Middle frontal gyrus (tissue), 1 donor: ENCODE results near the gene CNTLN.

Source experiments
- DNase-seq: peaks from one replicate; pipeline ENCODE4 v3.0.0-alpha.2; 2015; ENCODE audit warnings: low spot score; ENCODE audit errors: extremely low spot score

CNTLN gene, protein sequence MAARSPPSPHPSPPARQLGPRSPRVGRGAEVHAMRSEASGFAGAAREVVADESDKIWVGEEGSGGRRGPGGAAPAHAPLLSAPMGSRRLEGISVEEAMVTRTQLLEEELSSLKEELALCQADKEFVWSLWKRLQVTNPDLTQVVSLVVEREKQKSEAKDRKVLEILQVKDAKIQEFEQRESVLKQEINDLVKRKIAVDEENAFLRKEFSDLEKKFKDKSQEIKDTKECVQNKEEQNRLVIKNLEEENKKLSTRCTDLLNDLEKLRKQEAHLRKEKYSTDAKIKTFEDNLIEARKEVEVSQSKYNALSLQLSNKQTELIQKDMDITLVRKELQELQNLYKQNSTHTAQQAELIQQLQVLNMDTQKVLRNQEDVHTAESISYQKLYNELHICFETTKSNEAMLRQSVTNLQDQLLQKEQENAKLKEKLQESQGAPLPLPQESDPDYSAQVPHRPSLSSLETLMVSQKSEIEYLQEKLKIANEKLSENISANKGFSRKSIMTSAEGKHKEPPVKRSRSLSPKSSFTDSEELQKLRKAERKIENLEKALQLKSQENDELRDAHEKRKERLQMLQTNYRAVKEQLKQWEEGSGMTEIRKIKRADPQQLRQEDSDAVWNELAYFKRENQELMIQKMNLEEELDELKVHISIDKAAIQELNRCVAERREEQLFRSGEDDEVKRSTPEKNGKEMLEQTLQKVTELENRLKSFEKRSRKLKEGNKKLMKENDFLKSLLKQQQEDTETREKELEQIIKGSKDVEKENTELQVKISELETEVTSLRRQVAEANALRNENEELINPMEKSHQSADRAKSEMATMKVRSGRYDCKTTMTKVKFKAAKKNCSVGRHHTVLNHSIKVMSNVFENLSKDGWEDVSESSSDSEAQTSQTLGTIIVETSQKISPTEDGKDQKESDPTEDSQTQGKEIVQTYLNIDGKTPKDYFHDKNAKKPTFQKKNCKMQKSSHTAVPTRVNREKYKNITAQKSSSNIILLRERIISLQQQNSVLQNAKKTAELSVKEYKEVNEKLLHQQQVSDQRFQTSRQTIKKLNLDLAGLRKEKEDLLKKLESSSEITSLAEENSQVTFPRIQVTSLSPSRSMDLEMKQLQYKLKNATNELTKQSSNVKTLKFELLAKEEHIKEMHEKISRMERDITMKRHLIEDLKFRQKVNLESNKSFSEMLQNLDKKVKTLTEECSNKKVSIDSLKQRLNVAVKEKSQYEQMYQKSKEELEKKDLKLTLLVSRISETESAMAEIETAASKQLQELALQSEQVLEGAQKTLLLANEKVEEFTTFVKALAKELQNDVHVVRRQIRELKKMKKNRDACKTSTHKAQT (N-terminal part only)

DNA sequence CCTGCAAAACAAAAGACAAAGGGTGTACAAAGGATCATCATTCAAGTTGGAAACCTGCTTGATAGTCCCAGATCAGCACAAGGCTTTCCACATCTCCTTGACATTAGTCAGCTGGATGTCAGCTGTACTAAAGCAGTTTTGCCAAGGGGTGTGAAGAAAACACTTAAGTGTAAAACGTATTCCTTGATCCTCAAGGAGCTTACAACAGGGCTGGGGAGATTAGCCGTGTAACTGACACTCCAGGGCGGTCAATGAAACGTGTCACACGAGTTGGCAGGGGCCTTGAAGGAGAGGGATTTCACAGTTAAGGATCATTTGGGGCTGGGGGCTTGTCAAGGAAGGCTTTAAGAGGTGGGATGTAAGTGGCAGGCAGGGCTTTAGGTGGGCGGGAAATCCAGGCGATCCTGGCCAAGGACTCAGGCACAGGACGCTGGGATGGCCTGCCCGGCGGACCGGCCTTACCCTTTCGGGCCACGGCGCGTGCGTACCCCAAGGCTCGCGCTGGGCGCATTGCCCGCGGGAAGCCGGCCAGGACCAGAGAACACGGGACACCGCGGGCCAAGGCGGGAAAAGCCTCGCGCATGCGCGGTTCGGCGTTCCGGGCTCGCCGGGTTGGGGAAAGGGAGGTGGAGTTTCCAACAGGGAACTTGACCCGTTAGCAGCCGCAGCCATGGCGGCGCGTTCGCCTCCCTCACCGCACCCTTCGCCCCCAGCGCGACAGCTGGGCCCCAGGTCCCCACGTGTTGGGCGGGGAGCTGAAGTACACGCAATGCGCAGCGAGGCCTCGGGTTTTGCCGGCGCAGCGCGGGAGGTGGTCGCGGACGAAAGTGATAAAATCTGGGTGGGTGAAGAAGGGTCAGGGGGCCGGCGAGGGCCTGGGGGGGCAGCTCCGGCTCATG is at the start of gene CNTLN:
CNTLN (plus strand) TSS at position 645 of the 899 bp plus-strand sequence; CDS start at position 671, 26 bp downstream.
- DNase-seq, result peak; percentile 79

DNA sequence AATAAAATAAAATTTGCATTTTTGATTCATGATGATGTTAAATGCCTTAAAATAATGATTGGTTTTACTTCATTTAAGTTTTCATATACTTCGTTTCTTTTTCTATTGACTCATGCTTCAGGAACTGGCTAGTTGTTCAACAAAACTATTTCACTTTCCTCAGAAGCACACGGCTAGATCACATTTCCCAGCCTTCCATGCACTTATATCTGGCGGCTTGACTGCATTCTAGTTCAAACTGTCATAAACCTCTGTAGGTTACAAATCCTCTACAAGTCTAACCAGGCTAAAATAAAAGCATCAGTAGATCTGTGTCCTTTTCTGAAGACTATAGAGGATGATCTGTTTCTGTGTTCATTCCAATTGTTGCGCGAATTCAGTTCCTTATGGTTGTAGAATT is 46.3 kb upstream of the CNTLN start:
- DNase-seq, result no peak

DNA sequence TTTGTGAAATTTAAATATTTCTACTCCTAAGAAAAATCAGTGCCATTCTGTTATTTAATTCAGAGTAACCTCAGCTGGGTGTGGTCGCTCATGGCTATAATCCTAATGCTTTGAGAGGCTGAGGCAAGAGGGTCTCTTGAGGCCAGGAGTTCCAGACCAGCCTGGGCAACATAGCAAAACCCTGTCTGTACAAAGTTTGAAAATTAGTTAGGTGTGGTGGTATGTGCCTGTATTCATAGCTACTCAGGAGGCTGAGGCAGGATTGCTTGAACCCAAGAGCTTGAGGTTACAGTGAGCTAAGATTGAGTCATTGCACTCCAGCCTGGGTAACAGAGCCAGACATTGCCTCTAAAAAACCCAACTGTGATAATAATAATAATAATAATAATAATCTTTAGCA is 44.8 kb upstream of the CNTLN start:
- no peak for DNase-seq

DNA sequence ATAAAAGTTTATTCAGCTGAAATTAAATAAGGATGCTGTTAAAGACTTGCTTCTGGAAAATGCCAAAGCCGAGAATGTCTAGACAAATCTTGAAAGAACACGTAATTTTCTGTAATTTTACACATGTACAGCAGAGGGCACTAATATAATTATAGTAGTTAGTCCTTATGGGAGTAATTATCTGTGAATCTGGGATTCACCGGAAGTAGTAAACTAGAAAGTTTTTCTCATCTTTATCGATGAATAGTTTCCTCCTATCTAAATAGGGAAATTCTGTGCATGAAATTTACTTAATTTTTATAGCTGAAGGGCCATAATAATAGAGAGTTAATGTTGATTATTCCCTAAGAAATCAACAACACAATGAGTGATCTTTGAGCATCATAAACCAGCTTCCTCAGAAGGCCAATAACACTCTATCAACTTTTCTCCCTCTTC is 18.4 kb upstream of the CNTLN start:
- no peak for DNase-seq

DNA sequence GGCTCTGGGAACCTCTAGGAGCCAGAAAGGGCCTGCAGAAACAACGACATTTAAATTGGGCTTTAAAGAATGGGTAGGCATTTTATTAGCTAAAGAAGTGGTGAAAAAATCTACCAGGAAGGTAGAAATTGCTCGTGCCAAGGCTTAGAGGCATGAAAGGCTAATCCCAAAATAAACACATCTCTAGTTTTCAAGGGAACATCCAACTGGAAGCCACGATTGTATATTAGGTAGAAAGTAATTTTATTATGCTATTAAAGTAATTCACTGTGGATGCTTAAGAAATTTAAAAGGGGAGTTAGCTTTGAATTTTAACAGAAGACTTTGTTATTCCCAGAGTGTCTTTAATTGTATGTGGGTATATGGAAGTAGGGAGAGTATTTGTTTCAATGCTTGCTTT is 17.5 kb upstream of the CNTLN start:
- no peak for DNase-seq

DNA sequence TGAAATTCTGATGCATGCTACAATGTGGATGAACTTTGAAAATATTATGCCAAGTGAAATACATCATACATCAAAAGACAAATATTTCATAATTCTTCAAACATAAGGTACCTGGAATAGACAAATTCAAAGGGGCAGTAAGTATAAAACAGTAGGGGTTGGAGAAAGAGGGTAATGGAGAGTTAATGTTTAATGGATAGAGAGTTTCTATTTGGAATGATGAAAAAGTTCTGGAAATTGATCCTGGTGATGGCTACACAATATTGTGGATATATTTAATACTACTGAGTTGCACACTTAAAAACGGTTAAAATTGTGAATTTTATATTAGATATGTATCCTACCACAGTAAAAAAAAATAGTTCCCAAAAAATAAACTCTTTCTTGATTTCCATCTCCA is 14.6 kb upstream of the CNTLN start:
- no peak for DNase-seq

DNA sequence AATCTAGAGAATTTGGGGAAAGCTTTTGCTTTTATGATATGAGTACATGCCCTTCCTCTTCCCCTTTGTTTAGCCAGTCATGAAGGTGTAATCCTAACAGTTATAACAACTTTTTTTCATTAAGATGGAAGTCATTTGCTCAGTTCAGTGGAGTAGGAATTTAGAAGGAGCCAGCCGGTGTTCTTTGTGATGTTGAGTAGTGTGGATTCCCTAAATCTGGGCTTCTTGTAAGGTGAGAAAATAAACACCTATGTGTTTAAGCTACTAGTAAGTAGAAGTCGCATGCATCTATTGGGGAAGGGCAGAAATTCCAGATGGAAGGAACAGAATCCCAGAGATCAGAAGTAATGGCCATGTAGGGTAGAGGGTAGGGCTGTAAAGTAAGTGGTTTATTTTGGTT is 13.6 kb upstream of the CNTLN start:
- DNase-seq, result no peak

DNA sequence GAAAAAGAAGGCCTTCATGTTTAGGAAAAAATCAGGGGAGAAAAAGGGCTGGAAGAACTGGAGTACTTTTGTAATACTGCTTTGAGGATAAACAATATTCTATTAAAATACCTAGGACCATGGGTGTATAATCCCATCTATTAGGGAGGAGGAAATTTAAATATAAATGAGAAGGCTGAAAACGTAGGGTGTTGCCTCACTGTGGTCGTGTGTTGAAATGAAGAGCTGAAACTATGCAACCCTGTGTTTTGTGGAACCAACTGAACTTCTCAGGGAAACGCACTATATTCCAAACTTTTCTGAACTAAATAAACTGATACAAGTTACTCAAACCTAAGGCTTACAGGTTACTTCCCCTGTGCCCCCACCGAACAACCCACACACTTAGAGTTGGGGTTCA is 4.5 kb upstream of the CNTLN start:
- DNase-seq, result no peak

DNA sequence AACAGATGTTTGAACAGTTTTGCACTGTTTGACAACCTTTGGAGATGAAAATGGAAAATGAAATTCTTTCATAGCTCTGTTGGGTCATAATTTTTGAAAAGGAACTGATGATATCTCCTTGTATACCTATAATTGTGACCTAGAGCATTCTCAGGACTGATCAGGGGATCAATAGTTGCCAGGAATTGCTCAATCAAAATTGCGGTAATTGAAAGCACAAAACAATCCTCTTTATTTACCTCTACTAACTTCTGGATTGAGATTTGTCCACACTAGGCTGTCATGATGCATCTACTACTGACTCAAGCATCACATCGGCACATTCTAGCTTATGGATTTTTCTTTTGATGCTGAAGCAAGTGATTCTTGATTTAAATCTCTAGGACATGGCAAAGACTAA is 4.1 kb upstream of the CNTLN start:
- no peak for DNase-seq

DNA sequence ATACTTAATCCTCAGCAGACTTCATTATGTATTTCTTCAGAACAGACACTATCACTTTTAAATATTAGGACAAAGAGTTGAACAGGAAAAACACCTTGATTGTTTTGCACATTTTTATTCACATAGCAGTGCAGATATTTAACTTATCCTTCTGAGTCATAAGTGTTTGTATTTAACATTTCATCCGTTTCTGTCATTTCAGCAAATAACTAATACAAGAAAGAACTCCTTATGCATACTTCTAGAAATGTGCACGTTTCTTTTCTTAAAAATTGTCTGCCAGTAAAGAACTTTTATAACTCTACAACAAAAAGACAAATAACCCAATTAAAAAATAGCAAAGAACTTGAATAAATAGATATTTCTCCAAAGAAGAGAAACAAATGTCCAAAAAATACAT is 3.3 kb upstream of the CNTLN start:
- DNase-seq, result no peak

DNA sequence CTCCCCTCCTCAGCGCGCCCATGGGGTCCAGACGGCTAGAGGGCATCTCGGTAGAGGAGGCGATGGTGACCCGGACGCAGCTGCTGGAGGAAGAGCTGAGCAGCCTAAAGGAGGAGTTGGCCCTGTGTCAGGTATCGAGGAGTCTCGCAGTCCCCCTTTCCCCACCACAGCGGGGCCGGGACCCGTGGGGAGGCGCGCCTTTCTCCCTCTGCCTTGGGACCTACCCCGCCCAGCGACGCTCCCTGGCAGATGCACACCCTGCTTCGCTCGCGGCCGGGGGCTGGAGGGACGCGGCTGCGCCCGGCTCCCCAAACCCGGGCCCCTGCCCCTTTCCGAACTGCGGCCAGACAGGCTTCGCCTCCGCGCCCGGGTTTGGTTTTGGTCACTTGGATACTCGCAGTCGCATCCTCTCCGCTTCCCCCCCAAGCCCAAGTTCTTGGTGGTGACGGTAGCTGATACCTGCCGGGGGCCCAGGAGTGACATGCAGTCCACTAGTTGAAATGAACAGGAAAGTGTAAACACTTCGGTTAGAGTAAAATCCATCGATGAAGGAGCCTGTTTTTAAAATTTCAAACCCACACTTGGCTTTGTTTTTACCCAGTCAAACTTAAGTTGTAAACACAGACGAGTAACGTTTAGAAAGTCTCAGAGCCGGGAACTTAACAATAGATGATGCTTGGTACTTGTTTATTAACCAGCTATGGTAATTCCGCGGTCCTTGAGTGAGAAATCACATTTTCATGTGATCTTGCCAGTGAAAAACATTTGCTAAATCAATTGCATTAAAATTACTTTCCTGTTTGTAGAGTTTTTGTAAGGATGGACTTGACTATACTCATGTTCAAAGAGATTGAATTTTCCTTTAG is 688 bp downstream of the CNTLN start:
- DNase-seq, result no peak

DNA sequence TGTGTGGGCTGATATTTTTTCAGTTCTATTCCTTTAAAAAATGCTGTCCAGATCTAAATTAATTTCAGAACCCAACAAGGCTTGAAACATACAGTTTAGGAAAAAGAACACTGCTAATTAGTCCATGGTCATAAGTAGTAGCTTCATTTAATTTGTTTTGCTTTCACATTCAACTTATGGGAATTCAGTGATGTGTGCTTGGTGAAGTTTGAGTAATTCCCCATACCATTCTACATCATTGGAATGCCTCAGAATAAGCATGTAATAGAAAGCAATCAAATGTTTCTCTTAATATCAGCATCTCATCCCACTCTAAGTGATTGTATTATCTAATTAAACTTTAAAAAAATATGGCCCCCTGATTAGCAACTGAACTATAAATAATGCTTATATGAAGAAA is 2.7 kb downstream of the CNTLN start:
- DNase-seq, result no peak

DNA sequence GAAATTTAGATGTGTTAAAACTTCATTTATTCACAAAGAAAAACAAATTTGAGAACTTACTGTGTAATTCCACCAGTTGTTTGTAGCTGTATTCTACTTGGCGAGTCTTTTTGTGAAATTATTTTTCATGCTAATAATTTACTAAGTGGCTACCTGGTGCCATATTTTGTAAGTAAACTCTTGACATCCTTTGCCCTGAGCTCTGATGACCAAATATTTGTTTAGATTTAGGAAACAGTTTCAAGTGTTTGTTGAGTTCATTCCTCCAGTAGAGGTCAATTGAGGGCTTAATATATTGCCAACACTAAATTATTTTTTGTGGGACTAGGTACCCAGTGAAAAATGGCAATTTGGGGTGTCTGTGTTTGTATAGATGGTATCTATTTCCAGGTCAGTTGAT is 3.7 kb downstream of the CNTLN start:
- DNase-seq, result no peak

DNA sequence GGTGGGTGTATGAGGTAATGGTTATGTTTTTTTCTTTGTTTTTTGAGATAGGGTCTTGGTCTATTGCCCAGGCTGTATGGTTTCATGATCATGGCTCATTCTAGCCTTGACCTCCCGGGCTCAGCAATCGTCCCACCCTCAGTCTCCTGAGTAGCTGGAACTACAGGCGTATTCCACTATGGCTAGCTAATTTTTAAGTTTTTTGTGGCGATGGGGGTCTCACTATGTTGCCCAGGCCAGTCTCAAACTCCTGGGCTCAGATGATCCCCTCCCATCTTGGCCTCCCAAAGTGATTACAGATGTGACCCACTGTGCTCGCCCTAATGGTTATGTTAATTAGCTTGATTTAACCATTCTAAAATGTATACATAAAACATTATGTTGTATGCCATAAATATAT is 5.6 kb downstream of the CNTLN start:
- no peak for DNase-seq

DNA sequence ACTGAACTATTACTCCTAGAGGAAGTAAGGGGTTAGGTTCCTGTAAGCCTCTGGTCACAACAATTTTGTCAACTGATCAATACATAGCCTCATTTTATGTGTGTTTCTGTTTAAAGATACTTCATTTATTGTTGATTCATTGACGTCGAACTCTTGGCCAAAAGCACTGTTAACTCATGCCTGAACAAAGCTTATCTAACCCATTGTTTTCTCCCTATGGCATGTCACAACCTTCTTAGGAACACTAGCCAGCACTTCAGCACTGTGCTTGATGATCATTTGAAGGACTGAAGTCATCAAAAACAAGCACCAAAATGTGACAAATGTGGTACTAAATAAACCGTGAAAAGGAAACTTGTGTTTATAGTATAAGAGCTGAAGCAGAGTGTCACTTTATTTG is 13.5 kb downstream of the CNTLN start:
- DNase-seq, result no peak

DNA sequence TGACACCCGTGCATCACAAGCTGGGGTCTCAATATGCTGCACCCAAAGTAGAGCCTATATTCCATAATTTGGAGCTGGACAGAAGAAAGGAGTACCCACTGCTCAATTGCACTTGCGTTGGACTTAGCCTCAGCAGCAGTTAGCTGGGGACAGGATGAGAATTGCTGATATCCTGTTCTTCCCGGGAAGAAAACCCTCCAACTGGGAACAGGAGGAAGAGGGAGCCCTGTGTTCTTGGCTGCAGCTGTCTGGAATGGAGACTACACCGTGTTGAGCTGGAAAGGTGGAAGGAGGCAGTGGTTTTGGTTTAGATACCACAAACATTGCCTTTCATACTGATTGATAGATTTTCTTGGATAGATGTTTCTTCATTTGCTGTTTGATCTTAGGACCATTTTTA is 24.6 kb downstream of the CNTLN start:
- no peak for DNase-seq

DNA sequence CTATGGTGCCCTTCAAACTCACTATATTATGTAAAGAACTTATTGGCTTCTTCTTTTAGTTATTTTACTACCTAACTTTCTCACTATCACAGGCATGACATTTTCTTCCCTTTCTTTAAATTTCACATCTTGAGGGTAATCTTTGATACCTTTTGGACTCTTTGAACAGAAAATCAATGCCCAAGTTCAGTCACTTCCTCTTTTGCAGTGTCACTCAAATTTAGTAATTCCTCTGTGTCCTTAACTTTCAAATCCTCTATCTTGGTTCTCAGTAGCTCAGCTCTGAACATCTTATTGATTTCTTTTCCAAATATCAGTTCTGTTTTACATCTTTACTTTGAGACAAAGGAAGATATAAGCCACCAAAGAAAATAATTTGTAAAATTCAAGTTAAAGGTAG is 25.5 kb downstream of the CNTLN start:
- no peak for DNase-seq

DNA sequence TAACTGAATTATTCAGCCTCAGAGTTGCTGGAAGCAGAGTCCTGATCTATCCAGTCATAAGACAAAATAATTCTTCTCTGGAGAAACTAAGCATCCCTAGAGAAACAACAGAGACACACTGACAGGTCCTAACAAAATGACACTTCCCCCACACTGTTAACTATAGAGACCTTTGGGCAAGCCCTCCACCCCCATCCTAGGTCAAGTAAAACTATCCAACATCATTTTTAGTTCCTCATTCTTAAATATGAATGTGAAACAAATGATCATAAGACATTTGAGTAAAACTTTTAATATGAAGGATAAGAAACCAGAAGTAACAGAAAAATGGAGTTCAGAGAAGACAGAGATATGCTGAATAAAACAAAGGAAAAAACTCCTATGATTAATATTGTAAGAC is 30.9 kb downstream of the CNTLN start:
- DNase-seq, result no peak

DNA sequence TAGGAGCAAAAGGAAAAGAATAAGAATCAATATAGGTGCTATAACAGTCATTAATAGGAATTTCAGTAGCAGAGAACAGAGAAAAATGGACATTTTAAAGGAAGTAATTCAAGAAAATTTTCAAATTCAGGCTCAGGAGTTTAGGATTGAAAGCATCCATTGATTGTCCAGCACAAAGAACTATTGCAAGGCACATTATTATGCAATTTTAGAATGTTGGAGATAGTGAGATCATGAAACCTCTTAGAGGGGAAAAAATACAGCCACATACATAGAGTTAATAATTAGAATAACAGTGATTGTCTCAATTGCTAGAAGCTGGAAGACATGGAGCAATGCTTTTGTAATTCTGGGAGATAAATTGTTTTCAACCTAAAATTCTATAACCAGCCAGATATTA is 31.5 kb downstream of the CNTLN start:
- no peak for DNase-seq
